ENCODE data around the gene MAPKBP1. TPM values are rescaled to one million over a fixed set of nuclear protein-coding genes. Genes with fewer than 3 reads are reported as not detected.
A peak's percentile ranks its signal among the peaks of the same experiment; 100 is the strongest.

Gene MAPKBP1
- total RNA-seq, 1 experiment from 2014 or later = 16.2 TPM

- Histone ChIP-seq H3K4me3 (ENCODE audit: low read depth, low read length) (no peak overlapping the region), H3K36me3 (ENCODE audit: control insufficient read depth, insufficient read depth, low read length) (no peaks in the 10 kb centered on the region), H3K9me3 (no peaks in the 10 kb centered on the region), H3K4me1 (peaks cover 44% of the 10 kb centered on the region), H3K27me3 (replicated peaks; ENCODE audit: control insufficient read depth, insufficient read depth, low read length) (no peaks in the 10 kb centered on the region)
- intact Hi-C loops (cut with micrococcal nuclease; ENCODE audit: unreplicated experiment) = no loop called here
- Mint-ChIP-seq H3K27me3 (ENCODE audit: insufficient read depth, unreplicated experiment) (no peaks in the 10 kb centered on the region), H3K27ac (ENCODE audit: unreplicated experiment) (peak overlapping the region; percentile 0), H3K4me1 (ENCODE audit: low read depth, unreplicated experiment) (peaks cover 33% of the 10 kb centered on the region), H3K9me3 (ENCODE audit: unreplicated experiment) (no peaks in the 10 kb centered on the region), H3K4me3 (ENCODE audit: unreplicated experiment) (no peak overlapping the region), H3K36me3 (ENCODE audit: insufficient read depth, unreplicated experiment) (peaks cover 13% of the 10 kb centered on the region)
- ChIA-PET CTCF (interaction anchor here (1.1 kb wide), 1 partner anchor 14 kb away, joined by 4 read pairs; the partner anchor contains the start of gene MAPKBP1), POLR2A (no interaction called here)
- no TSS peak for BruUV-seq (replicated peaks)
- TF ChIP-seq CTCF (IDR thresholded peaks at IDR 0.05; ENCODE audit: insufficient read depth in 1 of 2, low read depth in 1 of 2, low read length in 1 of 2, severe bottlenecking in 1 of 2, unreplicated experiment in 1 of 2) = no peak
- no peak for DNase-seq
These were observed 14.0 kb downstream of the MAPKBP1 start for GRCh38 chr15:41788262-41788661.

DNA sequence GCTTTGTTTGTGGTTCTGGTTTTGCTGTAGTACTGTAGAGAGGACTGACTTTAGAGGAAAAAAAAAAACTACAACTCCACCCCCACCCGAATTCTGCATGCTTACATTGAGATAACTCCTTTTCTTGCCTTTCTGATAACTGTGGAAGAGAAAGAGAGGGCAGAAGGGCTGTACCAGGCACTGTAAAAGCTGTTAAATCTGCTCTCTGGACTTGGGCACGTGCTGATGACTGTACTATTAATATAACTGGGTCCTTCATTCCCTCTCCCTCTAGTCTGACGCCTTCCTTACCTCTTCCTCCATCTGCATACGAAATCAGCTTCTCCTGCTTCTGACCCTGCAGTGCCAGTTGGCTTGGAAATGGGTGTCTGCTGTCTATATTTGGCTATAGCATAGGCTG lies 15.0 kb downstream of the MAPKBP1 start:
- peaks cover 31% of the 10 kb centered on the region for H3K4me1 Mint-ChIP-seq (ENCODE audit: low read depth, unreplicated experiment)
- Histone ChIP-seq H3K4me3 (ENCODE audit: low read depth, low read length) (no peak overlapping the region), H3K4me1 (peaks cover 36% of the 10 kb centered on the region), H3K27me3 (replicated peaks; ENCODE audit: control insufficient read depth, insufficient read depth, low read length) (no peaks in the 10 kb centered on the region), H3K9me3 (no peaks in the 10 kb centered on the region), H3K36me3 (ENCODE audit: control insufficient read depth, insufficient read depth, low read length) (no peaks in the 10 kb centered on the region)
- ChIA-PET POLR2A (interaction anchor here (0.6 kb wide), 1 partner anchor 15 kb away, joined by 8 read pairs; the partner anchor contains the start of gene MAPKBP1), CTCF (interaction anchor here (0.6 to 1.1 kb wide), 4 partner anchors 9 to 181 kb away, joined by 3 to 4 read pairs (median 3); partner anchors contain the start of gene MAPKBP1)
- peaks cover 11% of the 10 kb centered on the region for H3K36me3 Mint-ChIP-seq (ENCODE audit: insufficient read depth, unreplicated experiment)
- DNase-seq = no peak
- no TSS peak for BruUV-seq (replicated peaks)
- H3K9me3 Mint-ChIP-seq (ENCODE audit: unreplicated experiment) = no peaks in the 10 kb centered on the region
- H3K4me3 Mint-ChIP-seq (ENCODE audit: unreplicated experiment) = no peak overlapping the region
- TF ChIP-seq CTCF (IDR thresholded peaks at IDR 0.05; ENCODE audit: insufficient read depth in 1 of 2, low read depth in 1 of 2, low read length in 1 of 2, severe bottlenecking in 1 of 2, unreplicated experiment in 1 of 2) = no peak
- intact Hi-C loops (cut with micrococcal nuclease; ENCODE audit: unreplicated experiment) = no loop called here
- no peaks in the 10 kb centered on the region for H3K27me3 Mint-ChIP-seq (ENCODE audit: insufficient read depth, unreplicated experiment)
- H3K27ac Mint-ChIP-seq (ENCODE audit: unreplicated experiment) = peak overlapping the region; percentile 39

DNA sequence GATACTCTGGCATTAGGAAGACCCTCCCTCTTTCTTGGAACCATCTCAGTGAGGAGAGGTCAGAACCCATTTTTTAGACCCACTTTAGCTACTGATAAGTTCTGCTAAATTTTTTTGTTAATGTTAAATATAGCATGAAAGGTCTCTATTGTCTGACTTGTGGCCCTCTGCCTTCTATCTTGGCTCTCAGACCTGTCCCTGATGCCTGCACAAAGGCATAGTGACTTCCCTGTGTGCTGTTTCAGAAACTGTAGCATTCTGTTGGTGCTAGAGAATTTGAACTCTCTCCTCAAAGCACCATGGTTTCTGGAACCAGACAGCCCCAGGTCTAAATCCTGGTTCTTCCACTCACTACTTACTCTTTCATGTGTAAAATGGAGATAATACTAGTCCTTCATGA lies 15.4 kb downstream of the MAPKBP1 start:
- Histone ChIP-seq H3K4me1 (peaks cover 36% of the 10 kb centered on the region), H3K4me3 (ENCODE audit: low read depth, low read length) (no peak overlapping the region), H3K9me3 (no peaks in the 10 kb centered on the region), H3K36me3 (ENCODE audit: control insufficient read depth, insufficient read depth, low read length) (no peaks in the 10 kb centered on the region), H3K27me3 (replicated peaks; ENCODE audit: control insufficient read depth, insufficient read depth, low read length) (no peaks in the 10 kb centered on the region)
- Mint-ChIP-seq H3K27me3 (ENCODE audit: insufficient read depth, unreplicated experiment) (no peaks in the 10 kb centered on the region), H3K4me3 (ENCODE audit: unreplicated experiment) (no peak overlapping the region), H3K36me3 (ENCODE audit: insufficient read depth, unreplicated experiment) (peaks cover 11% of the 10 kb centered on the region), H3K4me1 (ENCODE audit: low read depth, unreplicated experiment) (peaks cover 31% of the 10 kb centered on the region), H3K27ac (ENCODE audit: unreplicated experiment) (peak overlapping the region; percentile 39), H3K9me3 (ENCODE audit: unreplicated experiment) (no peaks in the 10 kb centered on the region)
- intact Hi-C loops (cut with micrococcal nuclease; ENCODE audit: unreplicated experiment) = no loop called here
- TF ChIP-seq CTCF (IDR thresholded peaks at IDR 0.05; ENCODE audit: insufficient read depth in 1 of 2, low read depth in 1 of 2, low read length in 1 of 2, severe bottlenecking in 1 of 2, unreplicated experiment in 1 of 2) = no peak
- POLR2A ChIA-PET = no interaction called here
- DNase-seq = no peak
- CTCF ChIA-PET = interaction anchor here (1.0 to 1.1 kb wide), 2 partner anchors 9 to 15 kb away, joined by 3 read pairs; partner anchors contain the start of gene MAPKBP1
- no TSS peak for BruUV-seq (replicated peaks)
